HepG2 (cell line): Measurements from ENCODE around the gene SLC10A1. TPM values are rescaled to one million over a fixed set of nuclear protein-coding genes. Genes with fewer than 3 reads are reported as not detected.

ENCODE experiments used
- KLF13 ChIP-seq: sonication (generic); formaldehyde crosslinking; IDR thresholded peaks from 2 replicates; pipeline ENCODE4 v1.4.0; 2020; ENCODE audit warnings: mild to moderate bottlenecking, missing genetic modification reagents
- NCOA5 ChIP-seq: sonication (generic); formaldehyde crosslinking; IDR thresholded peaks from 2 replicates; pipeline ENCODE4 v1.4.0; 2020; ENCODE audit warnings: missing genetic modification reagents
- polyA plus RNA-seq, 8 experiments: library from polyadenylated mRNA; depleted of rRNA in 3 of 8; stranded (reverse) in 7 of 8; unstranded in 1 of 8; fragments of >200 nt; fragmentation: Illumina TruSeq in 4 of 8; extraction: Trizol in 4 of 8; gene quantifications; 2 replicates each; pipeline versions ENCODE4 v1.2.1 to v1.2.3, GENCODE V29; 2011 to 2016; ENCODE audit warnings: low read depth in 4 of 8, missing spikeins in 1 of 8, mixed read lengths in 1 of 8; ENCODE audit not compliant: insufficient read depth in 1 of 8
- total RNA-seq, 5 experiments: library from RNA; depleted of rRNA; stranded (reverse); fragments of >200 nt; fragmentation: Illumina TruSeq; extraction: Trizol; gene quantifications; 2 replicates each; pipeline ENCODE4 v1.2.3, GENCODE V29; 2016; ENCODE audit warnings: low read depth in 1 of 5
- TF ChIP-seq, protein P1 (sequence below): sonication (generic); formaldehyde crosslinking; IDR thresholded peaks from 2 replicates; pipeline ENCODE4 v1.5.0; 2020; ENCODE audit warnings: mild to moderate bottlenecking, missing genetic modification reagents, borderline replicate concordance
- TF ChIP-seq, protein P2 (sequence below): sonication (generic); formaldehyde crosslinking; conservative IDR thresholded peaks from 2 replicates; pipeline ENCODE4 v1.4.0; 2020; ENCODE audit warnings: missing genetic modification reagents
- TF ChIP-seq, protein P3 (sequence below): sonication (generic); formaldehyde crosslinking; conservative IDR thresholded peaks from 2 replicates; pipeline ENCODE4 v1.8.0; 2022; ENCODE audit warnings: mild to moderate bottlenecking, moderate library complexity, missing genetic modification reagents
- TF ChIP-seq, protein P4 (sequence below): fragments of 450-650 bp; IDR thresholded peaks from 2 replicates; pipeline ENCODE4 v1.6.1; 2017; ENCODE audit warnings: mild to moderate bottlenecking
- TF ChIP-seq, protein P5 (sequence below): sonication (generic); formaldehyde crosslinking; IDR thresholded peaks from 2 replicates; pipeline ENCODE4 v1.5.0; 2020; ENCODE audit warnings: mild to moderate bottlenecking, missing genetic modification reagents, borderline replicate concordance
- TF ChIP-seq, protein P6 (sequence below): sonication (generic); formaldehyde crosslinking; conservative IDR thresholded peaks from 2 replicates; pipeline ENCODE4 v1.8.0; 2022; ENCODE audit warnings: missing genetic modification reagents

The SLC10A1 gene
- total and polyA plus RNA-seq, 2 of the 13 experiments (the other 11 are each of a cell fraction or from before 2014, with no cell fraction given), result 0.17 TPM; not detected in 1

DNA sequence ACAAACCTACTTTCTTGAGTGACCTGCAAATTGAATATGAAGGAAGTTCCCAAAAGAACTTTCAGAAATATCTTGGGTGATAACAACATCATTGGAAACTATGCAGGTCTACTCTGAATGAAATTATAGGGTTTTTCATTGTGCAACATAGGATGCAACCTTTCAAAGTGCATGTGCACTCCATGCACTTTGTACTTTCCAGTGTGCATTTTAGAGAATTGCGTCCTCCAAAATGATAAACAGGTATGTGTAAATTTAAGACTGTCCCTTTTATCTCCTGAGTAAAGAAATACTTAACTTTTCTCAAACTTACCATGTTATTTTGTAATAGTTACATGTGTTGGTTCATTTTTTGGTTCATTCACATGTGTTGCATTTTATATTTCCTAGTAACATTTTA is 16.9 kb downstream of the SLC10A1 start (continued):
- TF ChIP-seq, protein P1, sequence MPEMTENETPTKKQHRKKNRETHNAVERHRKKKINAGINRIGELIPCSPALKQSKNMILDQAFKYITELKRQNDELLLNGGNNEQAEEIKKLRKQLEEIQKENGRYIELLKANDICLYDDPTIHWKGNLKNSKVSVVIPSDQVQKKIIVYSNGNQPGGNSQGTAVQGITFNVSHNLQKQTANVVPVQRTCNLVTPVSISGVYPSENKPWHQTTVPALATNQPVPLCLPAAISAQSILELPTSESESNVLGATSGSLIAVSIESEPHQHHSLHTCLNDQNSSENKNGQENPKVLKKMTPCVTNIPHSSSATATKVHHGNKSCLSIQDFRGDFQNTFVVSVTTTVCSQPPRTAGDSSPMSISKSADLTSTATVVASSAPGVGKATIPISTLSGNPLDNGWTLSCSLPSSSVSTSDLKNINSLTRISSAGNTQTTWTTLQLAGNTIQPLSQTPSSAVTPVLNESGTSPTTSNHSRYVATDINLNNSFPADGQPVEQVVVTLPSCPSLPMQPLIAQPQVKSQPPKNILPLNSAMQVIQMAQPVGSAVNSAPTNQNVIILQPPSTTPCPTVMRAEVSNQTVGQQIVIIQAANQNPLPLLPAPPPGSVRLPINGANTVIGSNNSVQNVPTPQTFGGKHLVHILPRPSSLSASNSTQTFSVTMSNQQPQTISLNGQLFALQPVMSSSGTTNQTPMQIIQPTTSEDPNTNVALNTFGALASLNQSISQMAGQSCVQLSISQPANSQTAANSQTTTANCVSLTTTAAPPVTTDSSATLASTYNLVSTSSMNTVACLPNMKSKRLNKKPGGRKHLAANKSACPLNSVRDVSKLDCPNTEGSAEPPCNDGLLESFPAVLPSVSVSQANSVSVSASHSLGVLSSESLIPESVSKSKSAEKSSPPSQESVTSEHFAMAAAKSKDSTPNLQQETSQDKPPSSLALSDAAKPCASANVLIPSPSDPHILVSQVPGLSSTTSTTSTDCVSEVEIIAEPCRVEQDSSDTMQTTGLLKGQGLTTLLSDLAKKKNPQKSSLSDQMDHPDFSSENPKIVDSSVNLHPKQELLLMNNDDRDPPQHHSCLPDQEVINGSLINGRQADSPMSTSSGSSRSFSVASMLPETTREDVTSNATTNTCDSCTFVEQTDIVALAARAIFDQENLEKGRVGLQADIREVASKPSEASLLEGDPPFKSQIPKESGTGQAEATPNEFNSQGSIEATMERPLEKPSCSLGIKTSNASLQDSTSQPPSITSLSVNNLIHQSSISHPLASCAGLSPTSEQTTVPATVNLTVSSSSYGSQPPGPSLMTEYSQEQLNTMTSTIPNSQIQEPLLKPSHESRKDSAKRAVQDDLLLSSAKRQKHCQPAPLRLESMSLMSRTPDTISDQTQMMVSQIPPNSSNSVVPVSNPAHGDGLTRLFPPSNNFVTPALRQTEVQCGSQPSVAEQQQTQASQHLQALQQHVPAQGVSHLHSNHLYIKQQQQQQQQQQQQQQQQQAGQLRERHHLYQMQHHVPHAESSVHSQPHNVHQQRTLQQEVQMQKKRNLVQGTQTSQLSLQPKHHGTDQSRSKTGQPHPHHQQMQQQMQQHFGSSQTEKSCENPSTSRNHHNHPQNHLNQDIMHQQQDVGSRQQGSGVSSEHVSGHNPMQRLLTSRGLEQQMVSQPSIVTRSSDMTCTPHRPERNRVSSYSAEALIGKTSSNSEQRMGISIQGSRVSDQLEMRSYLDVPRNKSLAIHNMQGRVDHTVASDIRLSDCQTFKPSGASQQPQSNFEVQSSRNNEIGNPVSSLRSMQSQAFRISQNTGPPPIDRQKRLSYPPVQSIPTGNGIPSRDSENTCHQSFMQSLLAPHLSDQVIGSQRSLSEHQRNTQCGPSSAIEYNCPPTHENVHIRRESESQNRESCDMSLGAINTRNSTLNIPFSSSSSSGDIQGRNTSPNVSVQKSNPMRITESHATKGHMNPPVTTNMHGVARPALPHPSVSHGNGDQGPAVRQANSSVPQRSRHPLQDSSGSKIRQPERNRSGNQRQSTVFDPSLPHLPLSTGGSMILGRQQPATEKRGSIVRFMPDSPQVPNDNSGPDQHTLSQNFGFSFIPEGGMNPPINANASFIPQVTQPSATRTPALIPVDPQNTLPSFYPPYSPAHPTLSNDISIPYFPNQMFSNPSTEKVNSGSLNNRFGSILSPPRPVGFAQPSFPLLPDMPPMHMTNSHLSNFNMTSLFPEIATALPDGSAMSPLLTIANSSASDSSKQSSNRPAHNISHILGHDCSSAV (CRISPR knock-in tag), result no peak
- TF ChIP-seq, protein P2, sequence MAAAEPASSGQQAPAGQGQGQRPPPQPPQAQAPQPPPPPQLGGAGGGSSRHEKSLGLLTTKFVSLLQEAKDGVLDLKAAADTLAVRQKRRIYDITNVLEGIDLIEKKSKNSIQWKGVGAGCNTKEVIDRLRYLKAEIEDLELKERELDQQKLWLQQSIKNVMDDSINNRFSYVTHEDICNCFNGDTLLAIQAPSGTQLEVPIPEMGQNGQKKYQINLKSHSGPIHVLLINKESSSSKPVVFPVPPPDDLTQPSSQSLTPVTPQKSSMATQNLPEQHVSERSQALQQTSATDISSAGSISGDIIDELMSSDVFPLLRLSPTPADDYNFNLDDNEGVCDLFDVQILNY (CRISPR knock-in tag), result no peak
- TF ChIP-seq, protein P3, sequence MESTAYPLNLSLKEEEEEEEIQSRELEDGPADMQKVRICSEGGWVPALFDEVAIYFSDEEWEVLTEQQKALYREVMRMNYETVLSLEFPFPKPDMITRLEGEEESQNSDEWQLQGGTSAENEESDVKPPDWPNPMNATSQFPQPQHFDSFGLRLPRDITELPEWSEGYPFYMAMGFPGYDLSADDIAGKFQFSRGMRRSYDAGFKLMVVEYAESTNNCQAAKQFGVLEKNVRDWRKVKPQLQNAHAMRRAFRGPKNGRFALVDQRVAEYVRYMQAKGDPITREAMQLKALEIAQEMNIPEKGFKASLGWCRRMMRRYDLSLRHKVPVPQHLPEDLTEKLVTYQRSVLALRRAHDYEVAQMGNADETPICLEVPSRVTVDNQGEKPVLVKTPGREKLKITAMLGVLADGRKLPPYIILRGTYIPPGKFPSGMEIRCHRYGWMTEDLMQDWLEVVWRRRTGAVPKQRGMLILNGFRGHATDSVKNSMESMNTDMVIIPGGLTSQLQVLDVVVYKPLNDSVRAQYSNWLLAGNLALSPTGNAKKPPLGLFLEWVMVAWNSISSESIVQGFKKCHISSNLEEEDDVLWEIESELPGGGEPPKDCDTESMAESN (CRISPR knock-in tag), result no peak
- TF ChIP-seq KLF13 (CRISPR knock-in tag), result no peak
- no peak for TF ChIP-seq NCOA5 (CRISPR knock-in tag)
- TF ChIP-seq, protein P4, sequence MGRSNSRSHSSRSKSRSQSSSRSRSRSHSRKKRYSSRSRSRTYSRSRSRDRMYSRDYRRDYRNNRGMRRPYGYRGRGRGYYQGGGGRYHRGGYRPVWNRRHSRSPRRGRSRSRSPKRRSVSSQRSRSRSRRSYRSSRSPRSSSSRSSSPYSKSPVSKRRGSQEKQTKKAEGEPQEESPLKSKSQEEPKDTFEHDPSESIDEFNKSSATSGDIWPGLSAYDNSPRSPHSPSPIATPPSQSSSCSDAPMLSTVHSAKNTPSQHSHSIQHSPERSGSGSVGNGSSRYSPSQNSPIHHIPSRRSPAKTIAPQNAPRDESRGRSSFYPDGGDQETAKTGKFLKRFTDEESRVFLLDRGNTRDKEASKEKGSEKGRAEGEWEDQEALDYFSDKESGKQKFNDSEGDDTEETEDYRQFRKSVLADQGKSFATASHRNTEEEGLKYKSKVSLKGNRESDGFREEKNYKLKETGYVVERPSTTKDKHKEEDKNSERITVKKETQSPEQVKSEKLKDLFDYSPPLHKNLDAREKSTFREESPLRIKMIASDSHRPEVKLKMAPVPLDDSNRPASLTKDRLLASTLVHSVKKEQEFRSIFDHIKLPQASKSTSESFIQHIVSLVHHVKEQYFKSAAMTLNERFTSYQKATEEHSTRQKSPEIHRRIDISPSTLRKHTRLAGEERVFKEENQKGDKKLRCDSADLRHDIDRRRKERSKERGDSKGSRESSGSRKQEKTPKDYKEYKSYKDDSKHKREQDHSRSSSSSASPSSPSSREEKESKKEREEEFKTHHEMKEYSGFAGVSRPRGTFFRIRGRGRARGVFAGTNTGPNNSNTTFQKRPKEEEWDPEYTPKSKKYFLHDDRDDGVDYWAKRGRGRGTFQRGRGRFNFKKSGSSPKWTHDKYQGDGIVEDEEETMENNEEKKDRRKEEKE, result no peak
- TF ChIP-seq, protein P5, sequence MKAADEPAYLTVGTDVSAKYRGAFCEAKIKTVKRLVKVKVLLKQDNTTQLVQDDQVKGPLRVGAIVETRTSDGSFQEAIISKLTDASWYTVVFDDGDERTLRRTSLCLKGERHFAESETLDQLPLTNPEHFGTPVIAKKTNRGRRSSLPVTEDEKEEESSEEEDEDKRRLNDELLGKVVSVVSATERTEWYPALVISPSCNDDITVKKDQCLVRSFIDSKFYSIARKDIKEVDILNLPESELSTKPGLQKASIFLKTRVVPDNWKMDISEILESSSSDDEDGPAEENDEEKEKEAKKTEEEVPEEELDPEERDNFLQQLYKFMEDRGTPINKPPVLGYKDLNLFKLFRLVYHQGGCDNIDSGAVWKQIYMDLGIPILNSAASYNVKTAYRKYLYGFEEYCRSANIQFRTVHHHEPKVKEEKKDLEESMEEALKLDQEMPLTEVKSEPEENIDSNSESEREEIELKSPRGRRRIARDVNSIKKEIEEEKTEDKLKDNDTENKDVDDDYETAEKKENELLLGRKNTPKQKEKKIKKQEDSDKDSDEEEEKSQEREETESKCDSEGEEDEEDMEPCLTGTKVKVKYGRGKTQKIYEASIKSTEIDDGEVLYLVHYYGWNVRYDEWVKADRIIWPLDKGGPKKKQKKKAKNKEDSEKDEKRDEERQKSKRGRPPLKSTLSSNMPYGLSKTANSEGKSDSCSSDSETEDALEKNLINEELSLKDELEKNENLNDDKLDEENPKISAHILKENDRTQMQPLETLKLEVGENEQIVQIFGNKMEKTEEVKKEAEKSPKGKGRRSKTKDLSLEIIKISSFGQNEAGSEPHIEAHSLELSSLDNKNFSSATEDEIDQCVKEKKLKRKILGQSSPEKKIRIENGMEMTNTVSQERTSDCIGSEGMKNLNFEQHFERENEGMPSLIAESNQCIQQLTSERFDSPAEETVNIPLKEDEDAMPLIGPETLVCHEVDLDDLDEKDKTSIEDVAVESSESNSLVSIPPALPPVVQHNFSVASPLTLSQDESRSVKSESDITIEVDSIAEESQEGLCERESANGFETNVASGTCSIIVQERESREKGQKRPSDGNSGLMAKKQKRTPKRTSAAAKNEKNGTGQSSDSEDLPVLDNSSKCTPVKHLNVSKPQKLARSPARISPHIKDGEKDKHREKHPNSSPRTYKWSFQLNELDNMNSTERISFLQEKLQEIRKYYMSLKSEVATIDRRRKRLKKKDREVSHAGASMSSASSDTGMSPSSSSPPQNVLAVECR (CRISPR knock-in tag), result no peak
- TF ChIP-seq, protein P6, sequence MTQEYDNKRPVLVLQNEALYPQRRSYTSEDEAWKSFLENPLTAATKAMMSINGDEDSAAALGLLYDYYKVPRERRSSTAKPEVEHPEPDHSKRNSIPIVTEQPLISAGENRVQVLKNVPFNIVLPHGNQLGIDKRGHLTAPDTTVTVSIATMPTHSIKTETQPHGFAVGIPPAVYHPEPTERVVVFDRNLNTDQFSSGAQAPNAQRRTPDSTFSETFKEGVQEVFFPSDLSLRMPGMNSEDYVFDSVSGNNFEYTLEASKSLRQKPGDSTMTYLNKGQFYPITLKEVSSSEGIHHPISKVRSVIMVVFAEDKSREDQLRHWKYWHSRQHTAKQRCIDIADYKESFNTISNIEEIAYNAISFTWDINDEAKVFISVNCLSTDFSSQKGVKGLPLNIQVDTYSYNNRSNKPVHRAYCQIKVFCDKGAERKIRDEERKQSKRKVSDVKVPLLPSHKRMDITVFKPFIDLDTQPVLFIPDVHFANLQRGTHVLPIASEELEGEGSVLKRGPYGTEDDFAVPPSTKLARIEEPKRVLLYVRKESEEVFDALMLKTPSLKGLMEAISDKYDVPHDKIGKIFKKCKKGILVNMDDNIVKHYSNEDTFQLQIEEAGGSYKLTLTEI (CRISPR knock-in tag), result no peak
